OCI-M2 (cell line): ENCODE measurements around the gene RC3H1.
"Not testable (repeated sequence)": the region's sequence is repeated elsewhere in the genome, so short reads cannot be mapped to it uniquely, and the experiment has no call there.

Source experiments
- DNase-seq: peaks from one replicate; lab custom pipeline; 2025; ENCODE audit not compliant: unreplicated experiment; lab: John Stamatoyannopoulos, UW

RC3H1 gene

GRCh38 chr1:173948594-173948993 lies 73.6 kb downstream of the RC3H1 start:
- no peak for DNase-seq

GRCh38 chr1:173946380-173946921 lies 75.7 kb downstream of the RC3H1 start:
- no peak for DNase-seq

- DNase-seq: no peak
Measured at GRCh38 chr1:173937062-173937461, 85.1 kb downstream of the RC3H1 start.

- DNase-seq: no peak
Measured at GRCh38 chr1:173934440-173934839, 87.7 kb downstream of the RC3H1 start.

- not testable (repeated sequence) for DNase-seq
Measured at GRCh38 chr1:173930541-173930940, 91.6 kb downstream of the RC3H1 start.

- no peak for DNase-seq
Measured at GRCh38 chr1:173925306-173926242, 96.6 kb downstream of the RC3H1 start.

- DNase-seq: no peak
Measured at GRCh38 chr1:173920861-173921260, 101.3 kb downstream of the RC3H1 start.

- DNase-seq: no peak
Measured at GRCh38 chr1:173917635-173918493, 104.3 kb downstream of the RC3H1 start.

GRCh38 chr1:173917149-173917548 lies 105.0 kb downstream of the RC3H1 start, which contains the start of gene SERPINC1:
Gene SERPINC1 (minus strand): TSS chr1:173917327. CDS start chr1:173917259, 68 bp downstream.
- no peak for DNase-seq

- DNase-seq: no peak
Measured at GRCh38 chr1:173916667-173917066, 105.5 kb downstream of the RC3H1 start.

- DNase-seq: no peak
Measured at GRCh38 chr1:173915596-173915995, 106.6 kb downstream of the RC3H1 start.

GRCh38 chr1:173914366-173914871 lies 107.7 kb downstream of the RC3H1 start:
- DNase-seq: no peak

- DNase-seq: no peak
Measured at GRCh38 chr1:173913111-173913510, 109.0 kb downstream of the RC3H1 start.

- DNase-seq: no peak
Measured at GRCh38 chr1:173903827-173904531, 118.2 kb downstream of the RC3H1 start.

GRCh38 chr1:173900992-173901391 lies 121.2 kb downstream of the RC3H1 start:
- DNase-seq: no peak

GRCh38 chr1:173900427-173900826 lies 121.7 kb downstream of the RC3H1 start:
- no peak for DNase-seq

GRCh38 chr1:173894189-173894588 lies 128.0 kb downstream of the RC3H1 start:
- no peak for DNase-seq

- DNase-seq: no peak
Measured at GRCh38 chr1:173893611-173894010, 128.5 kb downstream of the RC3H1 start.

GRCh38 chr1:173889885-173890284 lies 132.3 kb downstream of the RC3H1 start:
- no peak for DNase-seq

- DNase-seq: no peak
Measured at GRCh38 chr1:173888749-173889148, 133.4 kb downstream of the RC3H1 start.

GRCh38 chr1:173887627-173888026 lies 134.5 kb downstream of the RC3H1 start:
- no peak for DNase-seq
